HL-60/S4 treated with retinoic acid at 250 ng/mL for 4 days and 3 days (cell line): Measurements from ENCODE around the gene ASCC1.

Experiments
- in situ Hi-C: fragments of 300-500 bp; cut with MboI; formaldehyde crosslinking; loops from 2 replicates; pipeline ENCODE4 v1.7.0; 2022; ENCODE audit warnings: low sequenced_read_pairs

ASCC1 gene

DNA sequence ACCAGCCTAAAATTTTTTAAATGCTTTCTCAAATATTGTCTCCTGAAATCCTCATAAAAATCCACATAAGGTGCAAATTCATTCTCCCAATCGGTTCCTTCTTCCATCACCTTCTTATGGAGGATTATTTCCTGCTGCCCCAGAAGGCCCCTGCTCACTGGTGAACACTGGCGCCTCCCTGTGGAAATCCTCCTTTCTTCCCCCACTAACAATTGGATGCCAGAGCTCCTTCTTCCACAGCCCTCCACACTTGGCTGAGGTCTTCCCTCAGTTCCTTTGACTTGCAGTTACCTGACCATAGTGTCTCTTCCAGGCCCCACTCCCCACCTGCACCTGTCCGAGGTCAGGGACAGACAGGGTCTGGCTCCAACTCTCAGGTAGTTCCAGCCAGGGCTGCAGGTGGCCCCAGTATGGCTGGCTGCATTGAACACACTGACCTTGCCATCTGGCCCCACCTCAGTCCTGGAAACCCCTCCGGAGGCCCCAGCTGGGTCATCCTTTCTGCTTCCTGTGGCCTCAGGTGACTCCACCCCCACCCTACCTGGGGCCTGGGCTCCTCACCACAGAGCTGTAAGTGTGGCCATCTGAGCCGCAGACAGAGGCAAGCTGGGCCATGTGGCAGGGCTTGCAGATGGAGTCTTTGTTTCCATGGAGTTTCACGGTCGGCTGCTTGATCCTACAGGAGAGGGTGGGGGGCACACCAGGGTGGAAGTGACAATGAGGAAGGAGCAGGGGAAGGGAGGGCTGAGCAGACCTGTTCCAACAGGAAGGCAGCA is 146.1 kb downstream of the ASCC1 start:
- in situ Hi-C loops: no loop called here

GRCh38 chr10:72068901-72069446 is 147.1 kb downstream of the ASCC1 start:
- in situ Hi-C loops: no loop called here

DNA sequence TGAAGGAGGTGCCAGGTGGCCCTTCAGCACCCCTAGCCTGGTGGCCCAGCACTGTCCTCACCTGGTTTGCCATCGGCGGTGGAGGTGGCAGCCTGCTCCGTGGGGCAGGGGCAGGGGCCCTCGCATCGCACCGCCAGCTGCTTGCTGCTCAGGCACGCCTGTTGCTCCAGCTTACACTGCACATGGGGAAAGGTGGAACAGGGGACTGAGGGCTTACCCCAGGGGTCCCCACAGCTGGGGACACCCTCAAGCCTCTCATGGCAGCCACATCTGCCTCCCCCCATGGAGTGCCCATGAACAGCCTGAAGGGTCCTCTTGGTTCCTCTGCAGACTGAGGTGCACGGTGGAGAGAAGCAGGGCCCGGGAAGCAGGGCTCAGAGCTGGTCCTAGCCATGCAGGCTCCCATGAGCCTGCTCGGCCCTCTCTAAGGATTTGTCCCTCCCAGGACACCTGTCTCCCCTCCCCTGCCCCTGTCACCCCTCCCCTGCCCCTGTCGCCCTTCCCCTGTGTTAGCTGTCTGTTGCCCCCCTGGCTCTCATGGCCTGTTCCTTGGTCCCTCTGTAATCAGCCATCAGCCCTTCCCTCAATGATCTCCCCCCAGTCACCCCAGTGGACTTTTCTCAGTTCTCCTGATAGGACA is 147.8 kb downstream of the ASCC1 start:
- in situ Hi-C loops: no loop called here

- in situ Hi-C loops: no loop called here
Measured at GRCh38 chr10:72067463-72068125, 148.5 kb downstream of the ASCC1 start.

GRCh38 chr10:72066318-72067284 is 149.5 kb downstream of the ASCC1 start:
- in situ Hi-C loops: no loop called here

DNA sequence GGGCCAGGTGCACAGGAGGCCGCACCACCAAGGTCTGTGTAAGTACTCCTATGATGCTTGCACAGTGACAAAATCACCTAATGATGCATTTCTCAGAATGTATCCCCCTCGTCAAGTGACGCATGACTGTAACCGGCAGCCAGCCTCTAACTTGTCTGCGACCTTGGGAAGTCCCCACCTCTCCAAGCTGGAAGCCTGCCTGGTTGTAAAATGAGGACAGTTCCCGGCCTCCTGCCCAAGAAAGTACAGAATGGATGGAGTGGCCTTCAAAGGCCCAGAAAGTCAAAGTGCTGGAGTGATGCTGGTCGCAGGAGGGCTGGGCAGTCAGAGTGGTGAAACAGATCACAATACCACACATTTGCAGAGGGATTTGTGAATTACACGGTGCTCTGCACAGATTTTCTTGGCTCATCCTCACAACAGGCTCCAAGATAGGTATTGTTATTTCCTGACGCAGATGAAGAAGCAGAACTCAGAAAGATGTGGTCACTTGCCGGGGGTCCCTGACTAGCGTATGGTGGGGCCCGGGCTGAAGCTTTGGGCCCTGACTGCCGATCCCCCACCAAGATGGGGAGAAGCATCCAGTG is 150.5 kb downstream of the ASCC1 start:
- in situ Hi-C loops: no loop called here

DNA sequence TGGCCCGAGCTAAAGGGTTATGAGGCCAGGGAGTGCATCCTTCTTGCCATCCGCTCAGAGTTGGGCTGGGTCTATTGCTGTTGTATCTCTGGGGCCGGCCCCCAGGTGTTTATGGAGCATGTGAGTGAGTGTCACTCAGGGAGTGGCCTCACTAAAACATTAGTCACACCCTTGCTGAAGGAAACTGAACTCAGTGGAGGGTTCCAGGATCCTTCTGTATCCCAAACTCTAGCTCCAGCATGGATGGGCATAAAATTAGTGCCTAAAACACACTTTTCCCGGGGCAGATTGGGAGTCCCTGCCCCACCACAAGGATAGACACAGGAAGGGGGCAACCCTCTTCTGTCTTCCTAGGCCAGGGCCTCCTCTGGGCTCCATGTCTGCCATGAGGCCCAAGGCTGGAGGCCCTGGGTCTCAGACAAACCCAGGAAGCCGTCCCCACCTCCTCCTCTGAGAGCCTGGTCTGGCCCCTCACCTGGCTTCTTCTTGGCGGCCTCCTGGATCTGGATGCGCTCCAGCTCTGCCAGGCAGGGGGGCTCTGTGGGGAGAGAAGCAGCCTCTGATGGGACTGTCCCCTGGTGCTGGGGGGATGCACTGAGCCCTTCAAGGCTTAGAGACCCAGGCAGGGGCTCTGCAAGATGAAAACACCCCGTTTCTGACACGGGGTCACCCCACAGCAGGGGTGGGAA is 152.2 kb downstream of the ASCC1 start:
- in situ Hi-C loops: no loop called here

- in situ Hi-C loops: no loop called here
Measured at GRCh38 chr10:72062832-72063702, 153.0 kb downstream of the ASCC1 start.

DNA sequence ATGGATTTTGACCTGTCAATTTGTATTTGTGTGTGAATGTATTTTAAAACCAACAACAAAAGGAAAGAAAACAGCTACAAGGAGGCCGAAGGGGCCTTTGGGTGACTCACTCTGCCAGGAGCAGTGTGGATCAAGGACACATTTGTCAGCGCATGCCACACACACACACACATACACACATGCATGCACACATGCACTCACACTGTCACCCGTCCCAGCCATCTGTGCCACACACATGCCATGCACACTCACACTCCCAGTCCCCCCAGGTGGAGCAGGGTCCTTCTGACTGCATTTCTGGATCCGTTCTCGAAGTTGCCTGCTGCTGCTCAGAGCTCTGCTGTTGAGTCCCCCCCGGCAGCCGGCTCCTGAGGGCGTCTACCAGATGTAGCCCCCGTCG is 153.7 kb downstream of the ASCC1 start:
- in situ Hi-C loops: no loop called here

- in situ Hi-C loops: no loop called here
Measured at GRCh38 chr10:72061930-72062329, 154.1 kb downstream of the ASCC1 start.

GRCh38 chr10:72061491-72061890 is 154.6 kb downstream of the ASCC1 start:
- in situ Hi-C loops: no loop called here

DNA sequence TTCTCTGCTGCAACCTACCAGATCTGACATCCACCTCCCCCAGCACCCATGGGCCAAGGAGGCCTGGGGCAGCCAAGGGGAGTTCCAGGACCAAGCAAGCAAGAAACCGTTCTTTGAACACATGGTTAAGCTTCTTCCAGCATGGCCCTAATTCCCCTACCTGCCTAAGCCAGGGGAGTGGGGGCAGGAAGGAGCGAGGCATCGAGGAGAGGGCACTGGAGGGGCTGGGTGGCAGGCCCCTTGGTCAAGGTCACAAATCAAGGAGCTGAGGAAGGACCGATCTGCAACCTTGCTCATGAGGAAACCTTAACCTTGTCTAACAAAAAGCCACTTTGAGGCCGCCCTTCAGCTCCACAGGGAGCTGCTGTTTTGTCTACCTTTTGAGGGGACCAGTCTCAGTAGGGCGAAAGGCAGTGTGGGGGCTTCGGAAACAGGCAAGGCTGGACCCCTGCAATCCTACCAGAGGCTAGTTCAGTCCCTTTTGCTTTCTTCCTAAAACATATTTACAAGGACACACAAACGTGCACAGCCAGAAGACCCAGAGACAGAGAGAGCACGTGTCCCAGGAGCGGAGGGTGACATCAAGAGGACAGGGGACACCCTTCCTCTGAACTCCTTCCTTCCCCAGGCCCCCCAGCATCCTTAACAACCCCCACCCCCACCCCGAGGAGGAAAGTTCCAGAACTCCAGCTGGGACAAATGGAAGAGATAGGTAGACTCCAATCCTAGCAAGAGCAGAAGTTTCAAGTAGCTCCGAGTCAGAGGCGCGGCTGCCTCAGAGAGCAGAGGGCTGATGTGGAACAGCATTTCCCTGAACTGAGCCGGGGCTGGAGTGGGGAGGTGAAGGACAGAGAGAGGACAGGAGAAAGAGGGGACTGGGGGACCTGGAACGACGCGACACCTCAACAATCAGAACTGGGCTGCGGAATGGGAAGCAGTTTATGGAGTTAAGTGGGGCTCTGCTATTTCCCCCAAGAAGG is 155.9 kb downstream of the ASCC1 start:
- in situ Hi-C loops: no loop called here

DNA sequence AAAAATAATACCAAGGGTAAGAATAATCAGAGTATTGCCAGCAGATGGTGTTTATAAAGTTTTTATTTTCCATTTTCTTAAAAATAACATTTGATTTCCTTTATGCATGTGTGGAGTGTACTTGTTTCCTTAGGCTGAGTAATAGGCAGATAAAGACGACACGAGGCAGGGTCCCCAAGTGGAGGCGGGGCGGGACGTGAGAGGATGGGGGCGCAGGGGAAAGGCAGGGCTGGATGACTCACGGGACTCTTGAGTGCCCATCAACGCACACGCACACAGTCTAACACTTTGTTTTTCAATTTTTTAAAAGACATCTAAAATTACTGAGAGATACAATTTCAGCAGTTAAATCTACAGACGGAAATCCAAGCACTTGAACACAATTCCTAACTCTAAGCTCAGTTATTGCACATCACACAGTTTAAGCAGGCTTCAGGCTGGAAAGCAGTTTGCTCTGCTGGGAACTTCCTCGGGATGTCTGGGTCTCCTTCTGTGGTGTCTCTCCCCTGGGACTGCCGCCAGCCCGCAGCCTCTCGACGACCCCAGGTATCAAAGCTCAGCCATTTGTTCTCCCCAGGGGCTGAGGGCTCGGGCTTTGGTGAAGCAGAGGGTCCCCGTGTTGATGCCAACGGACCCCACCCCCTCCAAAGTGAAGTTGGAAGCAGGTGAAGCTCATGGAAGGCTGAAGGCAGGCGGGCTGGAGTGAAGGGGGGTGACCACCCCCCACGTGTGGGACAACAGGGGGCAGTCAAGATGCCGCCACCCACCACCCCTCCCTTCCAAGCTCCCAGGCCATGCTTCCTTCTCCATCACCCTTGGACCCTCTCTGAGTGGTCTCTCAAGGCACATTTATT is 156.9 kb downstream of the ASCC1 start:
- in situ Hi-C loops: no loop called here

GRCh38 chr10:72058347-72058898 is 157.7 kb downstream of the ASCC1 start:
- in situ Hi-C loops: no loop called here

- in situ Hi-C loops: no loop called here
Measured at GRCh38 chr10:72056932-72057751, 158.9 kb downstream of the ASCC1 start.
